Measurements from ENCODE around the gene PLB1.

Gene PLB1

DNA sequence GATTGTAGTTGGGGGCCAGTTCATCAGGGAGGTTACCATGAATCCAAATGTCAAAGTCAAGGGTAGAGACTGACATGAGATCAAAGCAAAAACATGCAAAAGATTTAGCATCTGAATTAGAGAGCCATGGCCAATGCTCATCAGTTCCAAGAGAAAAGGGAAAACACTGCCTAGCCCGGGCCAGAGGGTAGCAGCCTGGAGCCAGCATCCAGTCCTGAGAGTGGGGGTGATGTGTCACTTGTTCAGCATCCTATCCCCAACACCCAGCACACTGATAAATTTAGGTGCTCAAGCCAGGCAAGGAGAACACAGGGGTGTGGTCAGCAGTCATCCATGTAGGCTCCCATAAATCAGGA lies 178.8 kb downstream of the PLB1 start:
- DNase-seq (ENCODE audit: extremely low read depth, low read depth): no peak
- TF ChIP-seq, protein P1, sequence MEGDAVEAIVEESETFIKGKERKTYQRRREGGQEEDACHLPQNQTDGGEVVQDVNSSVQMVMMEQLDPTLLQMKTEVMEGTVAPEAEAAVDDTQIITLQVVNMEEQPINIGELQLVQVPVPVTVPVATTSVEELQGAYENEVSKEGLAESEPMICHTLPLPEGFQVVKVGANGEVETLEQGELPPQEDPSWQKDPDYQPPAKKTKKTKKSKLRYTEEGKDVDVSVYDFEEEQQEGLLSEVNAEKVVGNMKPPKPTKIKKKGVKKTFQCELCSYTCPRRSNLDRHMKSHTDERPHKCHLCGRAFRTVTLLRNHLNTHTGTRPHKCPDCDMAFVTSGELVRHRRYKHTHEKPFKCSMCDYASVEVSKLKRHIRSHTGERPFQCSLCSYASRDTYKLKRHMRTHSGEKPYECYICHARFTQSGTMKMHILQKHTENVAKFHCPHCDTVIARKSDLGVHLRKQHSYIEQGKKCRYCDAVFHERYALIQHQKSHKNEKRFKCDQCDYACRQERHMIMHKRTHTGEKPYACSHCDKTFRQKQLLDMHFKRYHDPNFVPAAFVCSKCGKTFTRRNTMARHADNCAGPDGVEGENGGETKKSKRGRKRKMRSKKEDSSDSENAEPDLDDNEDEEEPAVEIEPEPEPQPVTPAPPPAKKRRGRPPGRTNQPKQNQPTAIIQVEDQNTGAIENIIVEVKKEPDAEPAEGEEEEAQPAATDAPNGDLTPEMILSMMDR (IDR thresholded peaks at IDR 0.05; ENCODE audit: low read depth, low read length): no peak

DNA sequence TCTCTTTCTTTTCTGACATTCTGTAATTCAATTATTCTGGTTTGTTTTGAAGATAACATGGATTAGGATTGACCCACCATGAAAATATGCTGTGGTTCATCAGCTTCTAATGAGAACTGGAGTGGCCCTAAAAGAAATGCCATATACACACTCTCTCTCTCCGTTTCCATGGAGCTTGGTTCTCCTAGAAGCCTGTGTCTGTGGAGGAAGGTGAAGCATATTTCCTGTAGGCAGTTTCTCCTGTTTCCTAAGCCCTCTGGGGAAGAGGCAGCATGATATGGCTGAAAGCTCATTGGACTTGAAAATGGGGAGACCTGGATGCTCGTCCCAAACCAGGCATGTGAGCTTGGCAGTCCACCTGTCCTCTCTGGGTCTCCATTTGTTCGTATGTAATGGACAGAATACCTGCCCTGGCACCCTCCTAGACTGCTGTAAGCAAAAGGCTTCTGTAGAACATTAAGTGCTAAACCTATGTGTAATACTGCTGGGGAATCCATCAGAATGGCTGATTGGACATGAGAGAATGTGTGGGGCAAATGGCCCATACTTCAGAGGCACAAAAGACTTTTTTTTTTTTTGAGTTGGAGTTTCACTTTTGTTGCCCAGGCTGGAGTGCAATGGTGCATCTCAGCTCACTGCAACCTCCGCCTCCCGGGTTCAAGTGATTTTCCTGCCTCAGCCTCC lies 180.4 kb downstream of the PLB1 start:
- DNase-seq (ENCODE audit: extremely low read depth, low read depth): no peak
- TF ChIP-seq, protein P1 (IDR thresholded peaks at IDR 0.05; ENCODE audit: low read depth, low read length): no peak

DNA sequence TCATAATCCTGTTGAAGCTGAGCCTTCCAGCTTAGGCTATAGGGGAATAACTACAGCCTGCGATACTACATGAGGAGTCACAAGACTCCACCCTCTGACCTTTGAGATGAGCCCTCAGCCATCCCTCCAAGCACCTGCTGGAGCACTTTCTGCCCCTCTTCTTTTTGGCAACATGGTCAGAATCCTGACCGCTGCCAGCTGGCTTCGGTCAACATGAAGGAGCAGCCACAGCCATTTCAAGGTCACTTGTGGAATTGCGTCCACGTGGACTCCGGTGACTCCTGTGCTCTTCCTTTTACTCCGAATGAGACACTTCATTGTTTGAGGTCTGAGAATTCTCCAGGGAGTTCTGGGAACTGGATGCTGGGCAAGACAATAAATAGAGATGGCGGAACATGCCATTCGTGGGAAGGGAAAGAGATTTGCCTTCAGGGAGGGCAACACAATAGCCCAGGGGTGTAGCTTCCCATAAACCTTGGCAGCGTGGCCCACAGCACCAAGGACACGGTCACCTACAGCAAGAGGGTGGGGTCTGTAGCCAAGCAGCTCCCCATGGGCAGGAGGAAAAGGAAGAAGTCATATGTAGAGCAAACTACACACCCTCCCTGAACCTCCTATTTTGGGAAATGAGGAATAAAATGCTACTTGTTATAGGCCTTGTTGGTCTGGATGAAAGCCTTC lies 182.5 kb downstream of the PLB1 start:
- TF ChIP-seq, protein P1 (IDR thresholded peaks at IDR 0.05; ENCODE audit: low read depth, low read length): no peak
- DNase-seq (ENCODE audit: extremely low read depth, low read depth): no peak

DNA sequence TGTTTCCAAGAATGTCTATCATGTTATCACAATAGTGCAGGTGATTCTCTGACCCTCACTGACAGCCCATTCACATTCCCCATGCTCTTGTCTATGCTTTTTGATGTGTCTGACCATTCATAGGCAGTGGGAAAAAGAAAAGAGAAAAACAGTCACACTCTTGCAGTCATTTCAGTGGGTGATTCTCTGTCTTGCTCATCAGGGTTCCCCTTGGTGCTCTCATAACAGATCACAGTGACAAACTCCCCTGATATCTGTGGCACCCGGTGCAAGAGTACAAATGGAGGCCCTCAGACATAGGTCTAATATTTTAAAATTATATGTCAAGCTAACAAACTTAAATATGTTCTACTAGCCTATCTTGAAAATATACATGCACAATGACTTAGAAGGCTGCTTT lies 183.1 kb downstream of the PLB1 start:
- no peak for DNase-seq (ENCODE audit: extremely low read depth, low read depth)
- TF ChIP-seq, protein P1 (IDR thresholded peaks at IDR 0.05; ENCODE audit: low read depth, low read length): no peak

GRCh38 chr2:28680657-28681056 lies 184.8 kb downstream of the PLB1 start:
- TF ChIP-seq, protein P1 (IDR thresholded peaks at IDR 0.05; ENCODE audit: low read depth, low read length): no peak
- DNase-seq (ENCODE audit: extremely low read depth, low read depth): no peak

GRCh38 chr2:28681158-28681571 lies 185.3 kb downstream of the PLB1 start:
- DNase-seq (ENCODE audit: extremely low read depth, low read depth): no peak
- TF ChIP-seq, protein P1 (IDR thresholded peaks at IDR 0.05; ENCODE audit: low read depth, low read length): no peak

DNA sequence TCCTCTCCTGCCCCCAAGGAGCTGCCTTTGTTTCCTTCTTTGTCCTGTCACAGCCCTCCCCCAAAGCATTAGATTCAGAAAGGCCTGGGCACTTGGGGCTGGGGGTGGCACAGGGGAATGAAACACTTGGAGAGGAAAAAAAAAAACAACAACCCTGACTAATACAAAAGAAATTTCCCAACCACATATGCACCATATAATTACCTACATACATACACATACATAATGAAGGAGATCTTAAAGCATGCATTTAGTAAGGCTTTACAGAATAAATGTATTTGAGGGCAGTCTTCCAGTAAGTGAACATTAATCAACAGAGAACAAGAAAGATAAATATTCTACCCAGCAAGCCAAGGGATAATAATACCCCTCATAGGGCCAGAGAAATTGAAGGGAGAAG lies 185.7 kb downstream of the PLB1 start:
- DNase-seq (ENCODE audit: extremely low read depth, low read depth): no peak
- TF ChIP-seq, protein P1 (IDR thresholded peaks at IDR 0.05; ENCODE audit: low read depth, low read length): no peak
